ENCODE results near the gene RYK. TPM values are rescaled to one million over a fixed set of nuclear protein-coding genes. Genes with fewer than 3 reads are reported as not detected.

Gene RYK
- total and polyA plus RNA-seq, 2 donors (not counting 1 experiment from before 2014, with no cell fraction given), result 60.6 to 112 TPM

DNA sequence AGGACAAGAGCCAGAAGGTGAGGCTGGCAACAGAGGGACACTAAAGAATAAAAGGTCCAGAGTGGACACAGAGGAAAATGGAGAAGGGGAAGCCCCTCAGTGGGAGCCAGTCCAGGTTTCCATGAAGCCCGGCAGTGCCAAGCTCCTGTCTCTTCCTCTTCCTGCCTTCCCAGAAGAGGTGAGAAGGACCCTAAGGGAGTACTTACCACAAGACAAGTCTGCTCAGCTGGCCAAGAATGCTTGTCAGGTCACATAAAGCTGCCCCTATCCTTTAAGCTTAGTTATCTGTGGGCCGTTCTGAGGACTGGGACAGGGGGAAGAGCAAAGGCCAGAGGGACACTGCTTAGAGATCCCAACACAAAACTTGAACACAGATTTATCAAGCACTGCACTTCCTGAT lies 100.2 kb downstream of the RYK start:
- Histone ChIP-seq H3K36me3 (ENCODE audit: control insufficient read depth, insufficient read depth, low read length) (peaks cover 6% of the 10 kb centered on the region), H3K9ac (ENCODE audit: insufficient read depth, low read length) (no peak overlapping the region), H3K4me2 (ENCODE audit: extremely low read depth, insufficient read depth, low read length) (no peak overlapping the region), H3K4me3 (replicated peaks in 1 of 4; ENCODE audit: control extremely low read depth in 1 of 4, insufficient read depth in 1 of 4, low read depth in 3 of 4, low read length in 4 of 4) (no peak overlapping the region), H3K79me2 (ENCODE audit: control insufficient read depth, insufficient read depth, low read length) (no peaks in the 10 kb centered on the region), H3K4me1 (ENCODE audit: control insufficient read depth, extremely low read depth, insufficient read depth, low read length) (no peaks in the 10 kb centered on the region), H3K27me3 (ENCODE audit: control insufficient read depth, insufficient read depth, low read length) (no peaks in the 10 kb centered on the region), H2AFZ (ENCODE audit: low read length) (no peak overlapping the region), H3K9me3 (ENCODE audit: control insufficient read depth, insufficient read depth, low read depth, low read length) (no peaks in the 10 kb centered on the region), H4K20me1 (ENCODE audit: control insufficient read depth, extremely low read depth, insufficient read depth, low read length) (no peaks in the 10 kb centered on the region), H3K27ac (ENCODE audit: insufficient read depth, low read length) (no peak overlapping the region)
- TF ChIP-seq, protein P1, sequence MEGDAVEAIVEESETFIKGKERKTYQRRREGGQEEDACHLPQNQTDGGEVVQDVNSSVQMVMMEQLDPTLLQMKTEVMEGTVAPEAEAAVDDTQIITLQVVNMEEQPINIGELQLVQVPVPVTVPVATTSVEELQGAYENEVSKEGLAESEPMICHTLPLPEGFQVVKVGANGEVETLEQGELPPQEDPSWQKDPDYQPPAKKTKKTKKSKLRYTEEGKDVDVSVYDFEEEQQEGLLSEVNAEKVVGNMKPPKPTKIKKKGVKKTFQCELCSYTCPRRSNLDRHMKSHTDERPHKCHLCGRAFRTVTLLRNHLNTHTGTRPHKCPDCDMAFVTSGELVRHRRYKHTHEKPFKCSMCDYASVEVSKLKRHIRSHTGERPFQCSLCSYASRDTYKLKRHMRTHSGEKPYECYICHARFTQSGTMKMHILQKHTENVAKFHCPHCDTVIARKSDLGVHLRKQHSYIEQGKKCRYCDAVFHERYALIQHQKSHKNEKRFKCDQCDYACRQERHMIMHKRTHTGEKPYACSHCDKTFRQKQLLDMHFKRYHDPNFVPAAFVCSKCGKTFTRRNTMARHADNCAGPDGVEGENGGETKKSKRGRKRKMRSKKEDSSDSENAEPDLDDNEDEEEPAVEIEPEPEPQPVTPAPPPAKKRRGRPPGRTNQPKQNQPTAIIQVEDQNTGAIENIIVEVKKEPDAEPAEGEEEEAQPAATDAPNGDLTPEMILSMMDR (conservative IDR thresholded peaks at IDR 0.05 in 1 of 2, IDR thresholded peaks at IDR 0.05 in 1 of 2; ENCODE audit: low read depth in 1 of 2, low read length in 2 of 2), result no peak
- no peak for TF ChIP-seq EZH2 (IDR thresholded peaks at IDR 0.05; ENCODE audit: low read length, missing control alignments)
- no peak for DNase-seq (ENCODE audit: low read depth in 2 of 2)

DNA sequence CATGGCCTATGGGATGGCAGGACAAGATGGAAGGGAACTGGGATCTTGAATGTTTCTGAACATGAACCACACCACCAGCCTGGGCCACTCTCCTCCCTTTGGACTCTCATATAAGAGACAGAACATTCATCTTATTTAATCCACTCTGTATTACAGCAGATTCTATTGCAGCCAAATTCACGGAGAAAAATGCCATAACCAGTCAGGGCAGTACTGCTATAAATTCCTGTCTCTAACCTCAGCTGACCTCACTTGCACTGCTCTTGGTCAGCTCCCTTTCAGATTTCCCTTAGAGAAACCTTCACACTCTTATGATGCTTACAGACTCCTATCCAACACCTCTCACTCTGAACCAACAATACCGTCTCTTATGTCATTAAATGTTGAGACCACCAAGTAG lies 101.4 kb downstream of the RYK start:
- DNase-seq (ENCODE audit: low read depth in 2 of 2), result no peak

DNA sequence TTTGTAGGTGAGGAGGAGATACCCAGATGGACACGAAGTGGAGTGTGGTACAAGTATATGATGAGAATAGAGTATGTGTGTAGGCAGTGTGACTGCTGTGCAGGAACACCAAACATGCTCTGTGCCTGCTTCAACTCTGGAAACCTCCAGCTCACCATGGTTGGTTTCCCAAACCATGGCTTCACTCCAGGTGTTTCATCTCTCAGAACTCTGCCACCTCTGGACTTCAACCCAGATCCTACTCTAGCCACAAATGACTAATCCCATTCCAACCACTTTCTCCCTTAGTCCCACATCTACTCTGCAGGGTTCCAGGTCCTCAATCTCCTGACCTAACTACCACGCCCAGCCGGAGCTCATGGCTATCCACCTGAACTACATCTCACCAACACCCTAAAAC lies 102.1 kb downstream of the RYK start:
- peak in 1 of 2 donors; percentile 14 for DNase-seq (ENCODE audit: low read depth in 2 of 2)
- no peak overlapping the region for H2AFZ ChIP-seq (ENCODE audit: low read length)

More for the DNA sequence above, 101.4 kb downstream of the RYK start:
- H2AFZ ChIP-seq (ENCODE audit: low read length), result no peak overlapping the region
- no peak overlapping the region for H3K4me2 ChIP-seq (ENCODE audit: extremely low read depth, insufficient read depth, low read length)
- H3K4me1 ChIP-seq (ENCODE audit: control insufficient read depth, extremely low read depth, insufficient read depth, low read length), result no peaks in the 10 kb centered on the region
- TF ChIP-seq, protein P1 (conservative IDR thresholded peaks at IDR 0.05 in 1 of 2, IDR thresholded peaks at IDR 0.05 in 1 of 2; ENCODE audit: low read depth in 1 of 2, low read length in 2 of 2), result no peak
- TF ChIP-seq EZH2 (IDR thresholded peaks at IDR 0.05; ENCODE audit: low read length, missing control alignments), result no peak
- no peaks in the 10 kb centered on the region for H4K20me1 ChIP-seq (ENCODE audit: control insufficient read depth, extremely low read depth, insufficient read depth, low read length)
- H3K27ac ChIP-seq (ENCODE audit: insufficient read depth, low read length), result no peak overlapping the region
- H3K27me3 ChIP-seq (ENCODE audit: control insufficient read depth, insufficient read depth, low read length), result no peaks in the 10 kb centered on the region
- peaks cover 4% of the 10 kb centered on the region for H3K36me3 ChIP-seq (ENCODE audit: control insufficient read depth, insufficient read depth, low read length)
- H3K9me3 ChIP-seq (ENCODE audit: control insufficient read depth, insufficient read depth, low read depth, low read length), result no peaks in the 10 kb centered on the region
- no peak overlapping the region for H3K4me3 ChIP-seq (replicated peaks in 1 of 4; ENCODE audit: control extremely low read depth in 1 of 4, insufficient read depth in 1 of 4, low read depth in 3 of 4, low read length in 4 of 4)
- no peak overlapping the region for H3K9ac ChIP-seq (ENCODE audit: insufficient read depth, low read length)
- H3K79me2 ChIP-seq (ENCODE audit: control insufficient read depth, insufficient read depth, low read length), result no peaks in the 10 kb centered on the region

More for the DNA sequence above, 102.1 kb downstream of the RYK start:
- no peaks in the 10 kb centered on the region for H4K20me1 ChIP-seq (ENCODE audit: control insufficient read depth, extremely low read depth, insufficient read depth, low read length)
- no peak overlapping the region for H3K9ac ChIP-seq (ENCODE audit: insufficient read depth, low read length)
- H3K9me3 ChIP-seq (ENCODE audit: control insufficient read depth, insufficient read depth, low read depth, low read length), result no peaks in the 10 kb centered on the region
- no peaks in the 10 kb centered on the region for H3K79me2 ChIP-seq (ENCODE audit: control insufficient read depth, insufficient read depth, low read length)
- no peak overlapping the region for H3K4me3 ChIP-seq (replicated peaks in 1 of 4; ENCODE audit: control extremely low read depth in 1 of 4, insufficient read depth in 1 of 4, low read depth in 3 of 4, low read length in 4 of 4)
- no peaks in the 10 kb centered on the region for H3K4me1 ChIP-seq (ENCODE audit: control insufficient read depth, extremely low read depth, insufficient read depth, low read length)
- no peak overlapping the region for H3K27ac ChIP-seq (ENCODE audit: insufficient read depth, low read length)
- no peaks in the 10 kb centered on the region for H3K36me3 ChIP-seq (ENCODE audit: control insufficient read depth, insufficient read depth, low read length)
- no peaks in the 10 kb centered on the region for H3K27me3 ChIP-seq (ENCODE audit: control insufficient read depth, insufficient read depth, low read length)
- H3K4me2 ChIP-seq (ENCODE audit: extremely low read depth, insufficient read depth, low read length), result no peak overlapping the region
- TF ChIP-seq, protein P1 (conservative IDR thresholded peaks at IDR 0.05 in 1 of 2, IDR thresholded peaks at IDR 0.05 in 1 of 2; ENCODE audit: low read depth in 1 of 2, low read length in 2 of 2), result no peak
- TF ChIP-seq EZH2 (IDR thresholded peaks at IDR 0.05; ENCODE audit: low read length, missing control alignments), result no peak
